Thyroid gland (tissue), 4 donors: ENCODE results near the gene PTBP1.

Source experiments
- POLR2A ChIP-seq, 2 donors: fragments of 450-650 bp; IDR thresholded peaks; one replicate each; pipeline ENCODE4 v1.6.1; 2017; ENCODE audit warnings: antibody characterized with exemption in 2 of 2, mild to moderate bottlenecking in 2 of 2, moderate library complexity in 1 of 2
- TF ChIP-seq, protein P1 (sequence below), 6 experiments: fragments of 200-600 bp in 3 of 6; fragments of 450-650 bp in 3 of 6; sonication (generic) in 3 of 6; IDR thresholded peaks; one replicate each; pipeline ENCODE4 v1.5.1; 2016 to 2019; ENCODE audit warnings: antibody characterized with exemption in 6 of 6, mild to moderate bottlenecking in 2 of 6, inconsistent platforms in 1 of 6, moderate library complexity in 1 of 6

- TF ChIP-seq, protein P1, sequence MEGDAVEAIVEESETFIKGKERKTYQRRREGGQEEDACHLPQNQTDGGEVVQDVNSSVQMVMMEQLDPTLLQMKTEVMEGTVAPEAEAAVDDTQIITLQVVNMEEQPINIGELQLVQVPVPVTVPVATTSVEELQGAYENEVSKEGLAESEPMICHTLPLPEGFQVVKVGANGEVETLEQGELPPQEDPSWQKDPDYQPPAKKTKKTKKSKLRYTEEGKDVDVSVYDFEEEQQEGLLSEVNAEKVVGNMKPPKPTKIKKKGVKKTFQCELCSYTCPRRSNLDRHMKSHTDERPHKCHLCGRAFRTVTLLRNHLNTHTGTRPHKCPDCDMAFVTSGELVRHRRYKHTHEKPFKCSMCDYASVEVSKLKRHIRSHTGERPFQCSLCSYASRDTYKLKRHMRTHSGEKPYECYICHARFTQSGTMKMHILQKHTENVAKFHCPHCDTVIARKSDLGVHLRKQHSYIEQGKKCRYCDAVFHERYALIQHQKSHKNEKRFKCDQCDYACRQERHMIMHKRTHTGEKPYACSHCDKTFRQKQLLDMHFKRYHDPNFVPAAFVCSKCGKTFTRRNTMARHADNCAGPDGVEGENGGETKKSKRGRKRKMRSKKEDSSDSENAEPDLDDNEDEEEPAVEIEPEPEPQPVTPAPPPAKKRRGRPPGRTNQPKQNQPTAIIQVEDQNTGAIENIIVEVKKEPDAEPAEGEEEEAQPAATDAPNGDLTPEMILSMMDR (IDR thresholded peaks at IDR 0.05) = no peak
- no peak for TF ChIP-seq POLR2A (IDR thresholded peaks at IDR 0.05)
These were observed 27.6 kb downstream of the PTBP1 start for GRCh38 chr19:824885-825284.
